Activated CD8-positive, alpha-beta memory T cell treated with anti-CD3 and anti-CD28 coated beads, Interleukin-2, amount 50 U/mL, for 24 hours (primary cell): ENCODE results near the gene DOCK1.

Experiments used
- DNase-seq: peaks from one replicate; pipeline ENCODE4 v3.0.0-alpha.2; 2020; ENCODE audit errors: extremely low read depth

DOCK1 gene

GRCh38 chr10:127011174-127011573 is 105.9 kb downstream of the DOCK1 start:
- DNase-seq = no peak

DNA sequence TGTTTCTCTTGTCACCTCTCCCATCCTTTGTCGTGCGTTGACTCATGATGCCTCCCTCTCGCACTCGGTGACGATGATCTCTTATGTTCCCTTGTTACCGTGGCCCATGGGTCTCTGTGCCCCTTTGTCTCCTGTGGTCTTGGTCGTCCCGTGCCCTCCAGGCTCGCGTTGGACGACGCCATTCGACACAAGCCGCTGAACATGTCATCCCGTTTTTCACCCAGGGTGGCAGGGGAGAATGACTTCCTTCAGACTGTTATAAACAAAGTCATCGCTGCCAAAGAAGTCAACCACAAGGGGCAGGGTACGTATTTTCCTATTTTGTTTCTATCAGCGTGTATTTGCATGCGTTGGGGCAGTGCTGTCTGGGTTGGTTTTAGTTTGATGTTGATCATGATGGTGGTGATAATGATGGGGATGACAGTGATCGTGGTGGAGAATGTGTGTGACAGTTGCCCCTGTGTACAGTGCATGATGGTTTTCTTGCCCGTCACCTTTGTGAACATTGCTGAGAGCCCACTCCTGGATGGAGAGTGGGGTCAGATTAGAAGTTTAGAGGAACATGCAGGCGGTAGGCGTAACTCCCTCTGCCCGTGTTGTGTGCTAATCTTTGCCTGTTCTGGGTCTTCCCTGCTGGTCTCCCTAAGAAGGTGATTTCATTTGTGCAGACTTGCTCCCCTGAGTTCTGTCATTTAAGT is 107.0 kb downstream of the DOCK1 start:
- no peak for DNase-seq

DNA sequence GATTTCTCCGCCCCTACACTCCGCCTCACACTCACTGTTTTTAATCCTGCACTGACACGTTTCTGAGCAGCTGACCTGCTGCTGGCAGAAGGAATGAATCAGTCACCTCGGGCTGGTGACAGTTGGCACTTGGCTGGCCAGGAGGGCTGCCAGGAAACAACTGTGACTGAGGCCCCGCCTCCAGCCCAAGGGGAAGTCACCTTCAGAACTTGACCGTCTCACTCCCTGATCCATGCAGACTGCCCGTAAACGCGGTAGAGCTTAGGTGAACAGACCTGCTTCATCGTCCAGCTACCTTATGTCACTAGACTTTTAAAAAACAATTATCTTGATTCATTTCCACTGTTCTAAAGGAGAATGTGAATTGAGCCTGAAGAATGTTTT is 107.5 kb downstream of the DOCK1 start:
- no peak for DNase-seq

DNA sequence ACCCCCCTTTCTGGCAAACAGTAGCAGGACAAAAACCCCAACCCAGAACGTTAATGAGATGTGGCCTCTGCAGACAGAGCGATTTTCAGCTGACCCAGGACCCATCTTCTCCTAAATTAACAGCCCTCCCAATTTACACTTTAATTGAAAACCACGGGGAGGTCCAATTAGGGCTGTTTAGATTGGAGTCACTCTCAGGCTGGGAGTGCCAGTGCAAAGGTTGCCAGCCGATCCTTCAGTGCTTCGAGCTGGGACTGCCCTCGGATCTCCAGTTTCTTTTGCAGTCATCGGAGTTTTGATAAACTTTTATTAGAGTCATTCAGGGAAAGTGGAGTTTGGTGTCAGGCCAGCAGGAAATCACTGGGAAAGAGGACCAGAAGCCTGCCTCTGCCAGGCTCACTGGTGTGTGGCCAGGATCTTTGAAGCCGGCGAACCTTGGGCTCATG is 108.0 kb downstream of the DOCK1 start:
- no peak for DNase-seq

DNA sequence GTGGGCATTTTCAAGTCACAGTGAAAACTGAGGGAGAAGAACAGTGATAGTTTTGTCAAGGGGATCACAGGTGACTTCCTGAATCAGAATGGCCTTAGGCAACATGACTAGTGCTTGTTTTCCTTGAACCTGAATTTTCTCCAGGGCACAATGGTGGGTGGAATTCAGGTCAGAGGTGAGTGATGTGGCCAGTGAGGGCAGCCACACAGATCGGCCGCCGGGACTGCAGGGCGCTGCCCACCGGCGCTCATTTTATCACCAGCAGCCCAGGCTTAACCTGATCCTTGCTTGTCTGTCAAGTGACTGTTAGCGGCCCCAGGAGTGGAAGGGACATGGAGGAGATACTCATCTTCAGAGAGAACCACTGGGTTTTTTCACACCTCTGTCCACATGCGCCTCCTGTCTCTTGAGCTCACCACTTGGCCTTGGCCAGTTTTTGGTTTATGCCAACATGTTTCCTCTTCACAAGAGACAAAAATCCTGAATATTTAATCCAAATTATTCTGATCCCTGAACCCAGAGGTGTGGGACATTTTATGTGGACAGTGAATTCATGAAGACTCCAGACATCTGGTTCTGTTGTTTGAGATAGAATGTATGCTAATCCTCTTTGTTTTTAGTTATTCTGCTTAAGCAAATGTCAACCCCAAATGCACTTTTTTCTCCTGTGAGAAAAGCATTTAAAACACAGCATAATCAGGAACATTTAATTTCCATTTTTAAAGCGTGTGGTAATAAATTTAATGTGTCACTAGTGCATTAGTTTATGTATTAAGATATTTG is 108.7 kb downstream of the DOCK1 start:
- no peak for DNase-seq

GRCh38 chr10:127014671-127015070 is 109.4 kb downstream of the DOCK1 start:
- no peak for DNase-seq

- no peak for DNase-seq
Measured at GRCh38 chr10:127015373-127015772, 110.1 kb downstream of the DOCK1 start.

GRCh38 chr10:127016331-127016730 is 111.1 kb downstream of the DOCK1 start:
- DNase-seq = no peak

DNA sequence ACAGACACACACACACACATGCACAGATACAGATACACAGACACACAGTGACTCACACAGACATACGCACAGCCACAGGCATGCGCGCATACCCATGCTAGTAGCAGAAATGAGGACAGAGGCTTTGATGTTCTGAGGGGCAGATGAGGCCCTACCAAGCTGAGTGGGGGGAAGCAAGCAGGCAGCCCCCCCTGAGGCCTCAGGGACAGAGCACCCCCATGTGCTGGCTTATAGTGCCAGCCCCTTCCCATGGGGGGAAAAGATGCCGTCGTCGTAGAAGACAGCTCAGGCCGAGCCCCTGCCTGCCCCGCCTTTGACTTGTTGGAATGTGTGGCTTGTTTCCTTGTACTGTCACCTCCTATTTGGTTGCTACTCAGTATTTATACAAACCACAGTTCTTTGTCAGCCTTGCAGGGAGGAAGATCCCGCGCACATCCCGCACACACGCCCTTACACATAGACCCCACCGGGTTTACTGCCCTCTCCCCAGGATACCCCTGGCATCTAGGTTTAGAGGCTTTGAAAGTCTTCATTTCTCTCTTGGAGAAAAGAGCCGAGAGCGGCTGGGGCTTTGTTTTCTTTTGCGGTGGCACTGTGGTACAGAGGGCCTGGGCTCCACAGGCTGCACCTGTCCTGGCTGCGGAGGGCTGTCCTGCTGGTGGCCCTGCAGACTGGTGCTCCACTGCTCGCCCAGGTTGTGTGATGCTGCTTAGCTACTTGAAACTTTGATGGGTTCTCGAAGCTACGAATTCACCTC is 112.5 kb downstream of the DOCK1 start:
- DNase-seq = no peak

DNA sequence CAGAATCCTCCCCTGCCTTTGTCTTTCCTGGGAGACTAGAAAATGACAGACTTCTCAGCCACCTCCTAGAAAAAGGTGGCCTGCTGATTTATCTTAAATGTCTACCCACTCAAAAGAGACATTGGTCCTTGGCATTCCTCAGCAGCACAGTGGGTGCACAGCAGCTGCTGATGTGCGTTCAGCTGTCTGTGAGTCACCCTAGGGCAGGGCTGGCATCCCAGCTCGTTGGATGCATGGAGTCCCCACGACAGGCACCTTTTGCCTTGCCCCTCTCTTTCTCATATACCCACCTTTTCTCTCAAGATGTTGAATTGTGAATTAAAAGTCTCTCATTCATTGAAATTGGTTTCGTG is 113.0 kb downstream of the DOCK1 start:
- no peak for DNase-seq

DNA sequence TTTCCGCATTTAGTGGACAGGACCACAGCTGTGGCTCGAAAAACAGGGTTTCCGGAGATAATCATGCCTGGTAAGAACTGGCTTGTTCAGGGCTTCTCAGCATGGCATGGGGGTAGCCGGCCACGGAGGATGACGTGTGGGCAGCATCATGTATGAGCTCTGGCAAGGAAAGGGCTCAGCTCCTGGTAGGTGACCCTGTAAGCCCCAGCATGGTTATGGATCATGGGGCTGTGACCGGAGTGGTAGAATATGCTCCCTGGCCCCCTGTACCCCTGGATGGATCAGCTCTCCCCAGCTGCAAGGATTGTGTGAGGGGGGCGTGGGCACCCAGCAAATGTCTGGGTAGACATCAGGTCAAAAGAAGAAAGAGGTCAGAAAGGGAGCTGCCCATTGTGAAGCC is 113.5 kb downstream of the DOCK1 start:
- DNase-seq = no peak

- no peak for DNase-seq
Measured at GRCh38 chr10:127020260-127020659, 115.0 kb downstream of the DOCK1 start.

GRCh38 chr10:127021801-127022200 is 116.6 kb downstream of the DOCK1 start:
- DNase-seq = no peak

DNA sequence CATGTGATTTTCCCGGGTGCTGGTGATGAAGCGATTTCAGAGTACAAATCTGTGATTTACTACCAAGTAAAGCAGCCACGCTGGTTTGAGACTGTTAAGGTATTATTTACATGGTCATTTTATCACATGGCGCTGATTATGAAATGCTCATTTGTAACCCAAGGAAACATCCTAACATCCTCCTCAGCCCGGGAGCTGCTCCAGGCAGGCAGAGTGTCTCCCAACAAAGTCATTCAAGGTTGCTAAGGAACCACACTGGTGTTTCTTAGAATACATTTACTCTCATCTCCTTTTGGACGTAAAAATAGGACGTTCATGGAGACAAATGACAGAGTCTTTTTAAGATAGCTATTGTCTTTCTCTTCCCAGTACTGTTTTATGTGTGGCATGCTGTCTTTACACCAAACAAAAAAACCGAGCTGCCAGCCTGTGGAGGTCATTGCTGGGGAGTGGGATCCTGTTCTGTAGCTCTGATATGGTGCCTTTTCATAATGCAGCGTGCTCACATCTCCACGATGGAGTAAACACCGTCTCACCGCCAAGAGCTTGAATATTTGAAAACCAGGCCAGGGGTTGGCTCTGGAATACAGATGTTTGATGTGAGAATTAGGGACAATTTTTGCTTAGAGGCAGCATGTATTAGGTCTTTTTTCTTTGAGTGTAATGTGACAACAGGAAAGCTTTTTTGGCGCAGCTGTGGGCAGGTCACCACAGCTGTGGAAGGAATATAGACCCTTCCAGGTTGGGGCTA is 119.6 kb downstream of the DOCK1 start:
- DNase-seq = no peak

DNA sequence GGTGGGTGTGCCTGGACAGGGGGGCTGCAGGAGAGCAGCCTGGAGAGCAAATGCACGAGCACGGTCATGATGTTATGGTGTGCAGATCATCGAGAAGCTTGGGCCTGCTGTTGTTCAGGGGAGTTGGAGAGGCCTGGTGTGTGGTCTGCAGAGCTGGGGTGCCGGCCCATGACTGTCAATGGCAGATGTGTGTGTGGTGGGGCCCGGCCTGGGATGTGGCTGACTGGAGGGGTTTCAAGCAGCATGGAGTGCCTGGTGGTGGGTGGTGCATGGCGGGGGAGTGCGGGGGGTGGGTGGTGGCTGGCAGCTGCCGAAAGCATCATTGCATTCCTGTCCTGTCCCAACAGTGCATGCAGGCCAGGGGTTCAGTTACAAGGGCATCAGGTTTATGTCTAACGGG is 122.6 kb downstream of the DOCK1 start:
- no peak for DNase-seq

DNA sequence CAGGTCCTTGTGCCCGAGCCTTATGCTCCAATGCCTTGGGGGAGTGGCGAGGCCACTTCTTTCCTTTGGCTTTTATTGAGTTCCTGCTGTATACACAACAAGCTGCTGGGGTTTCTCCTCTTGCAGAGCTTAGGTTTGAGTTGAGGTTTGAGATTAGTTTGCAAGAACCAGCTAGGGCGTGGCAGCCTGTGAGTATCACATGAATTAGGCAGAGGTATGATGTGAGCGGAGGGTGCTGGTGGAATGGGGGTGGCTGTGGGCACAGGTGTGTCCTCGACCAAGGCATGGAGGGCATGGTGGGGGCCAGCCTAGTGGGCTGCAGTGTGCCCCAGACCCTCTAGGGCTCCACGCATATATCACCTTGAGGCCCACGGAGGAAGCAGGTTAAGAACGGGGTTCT is 123.3 kb downstream of the DOCK1 start:
- no peak for DNase-seq

DNA sequence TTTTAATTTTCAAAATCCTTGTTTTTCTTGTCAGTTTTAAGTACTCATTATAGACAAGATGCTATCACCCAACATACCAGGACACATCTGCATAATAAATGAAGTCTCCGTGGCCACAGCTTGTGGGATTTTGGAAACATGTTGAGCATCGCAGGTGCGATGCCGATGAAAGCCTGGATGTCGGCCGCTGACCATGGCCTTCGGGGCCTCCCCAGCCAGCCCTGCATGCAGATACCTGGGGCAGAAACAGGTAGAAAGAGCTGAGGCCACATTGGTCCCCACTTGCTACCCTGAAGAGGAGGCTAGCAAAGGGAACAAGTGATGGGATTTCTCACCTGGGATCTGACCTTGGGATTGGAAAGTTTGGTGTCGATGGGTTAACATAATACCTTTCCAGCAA is 123.8 kb downstream of the DOCK1 start:
- no peak for DNase-seq

DNA sequence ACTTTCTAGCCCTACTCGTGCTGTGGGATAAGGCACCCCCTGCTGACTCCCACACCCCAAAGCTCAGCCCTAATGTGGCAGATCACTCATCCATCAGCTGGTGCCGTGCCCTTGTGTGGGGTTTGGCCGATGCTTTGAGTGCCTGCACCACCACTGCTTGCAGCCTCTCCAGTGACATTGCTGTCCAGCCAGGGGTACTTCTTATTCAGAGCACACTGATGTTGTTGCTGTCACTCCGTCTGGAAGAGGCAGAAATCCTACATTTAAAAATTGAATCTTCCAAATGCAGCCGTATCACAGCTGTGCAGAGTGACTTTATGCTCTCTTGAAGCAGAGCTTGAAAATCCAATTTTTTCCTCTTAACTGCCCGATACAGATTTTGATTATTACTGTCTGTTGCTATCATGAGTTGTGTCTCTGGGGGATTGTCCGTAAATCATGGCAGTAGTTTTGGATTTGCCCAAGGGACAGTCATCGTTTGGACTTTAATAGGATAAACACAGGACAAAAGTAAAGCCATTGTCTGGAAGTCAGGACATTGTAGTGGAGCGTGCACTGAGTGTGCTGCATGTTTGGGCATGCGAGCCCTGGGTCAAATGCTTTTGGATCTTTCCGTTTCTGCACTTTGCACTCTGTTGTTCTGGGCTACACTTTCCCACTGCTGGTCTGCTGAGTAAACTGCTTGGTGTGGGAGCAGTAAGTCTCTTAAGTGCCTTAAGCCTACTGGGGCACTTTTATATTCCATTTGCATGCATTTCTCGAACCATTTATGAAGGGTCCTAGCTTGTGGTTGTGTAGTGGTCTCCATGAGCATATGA is 128.2 kb downstream of the DOCK1 start:
- DNase-seq = no peak

- no peak for DNase-seq
Measured at GRCh38 chr10:127034034-127034633, 128.9 kb downstream of the DOCK1 start.

DNA sequence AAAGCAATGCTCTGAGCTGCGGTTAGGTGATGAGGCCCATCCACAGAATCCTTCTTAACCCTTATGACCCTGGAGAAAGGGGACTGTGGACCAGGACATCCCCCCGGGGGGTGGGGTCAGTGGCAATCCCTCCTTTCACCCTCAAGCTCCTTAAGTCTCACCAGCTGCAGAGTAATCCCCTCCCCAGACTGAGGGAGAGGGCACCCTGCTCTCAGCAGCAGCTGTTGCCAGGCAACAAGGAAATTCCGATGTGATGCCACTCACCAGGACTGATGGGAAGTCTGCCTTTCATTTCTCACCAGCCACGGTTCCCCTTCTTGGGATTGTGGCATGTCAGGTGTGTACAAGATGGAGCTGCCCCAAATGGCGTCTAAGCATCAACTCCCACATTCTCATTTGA is 129.6 kb downstream of the DOCK1 start:
- DNase-seq = no peak

GRCh38 chr10:127035827-127036226 is 130.6 kb downstream of the DOCK1 start:
- DNase-seq = no peak
